Epidermal melanocyte (primary cell): Measurements from ENCODE around the gene GRXCR2.

Source experiments
- DNase-seq: peaks from one replicate; pipeline ENCODE4 v3.0.0; 2011; ENCODE audit warnings: low spot score; ENCODE audit not compliant: insufficient read length

Gene GRXCR2

GRCh38 chr5:145835848-145836239 lies 37.0 kb downstream of the GRXCR2 start:
- no peak for DNase-seq

- DNase-seq: peak; percentile 52
These were observed 37.6 kb downstream of the GRXCR2 start, which contains the start of gene PRELID2 for GRCh38 chr5:145834917-145835847. PRELID2 (minus strand) TSS chr5:145835342; CDS start chr5:145835251, 91 bp downstream.

GRCh38 chr5:145834554-145834916 lies 38.3 kb downstream of the GRXCR2 start:
- DNase-seq: no peak

- no peak for DNase-seq
These were observed 39.1 kb downstream of the GRXCR2 start for GRCh38 chr5:145833631-145834200.

- DNase-seq: no peak
These were observed 42.2 kb downstream of the GRXCR2 start for GRCh38 chr5:145830594-145830993.

- no peak for DNase-seq
These were observed 43.0 kb downstream of the GRXCR2 start for GRCh38 chr5:145829708-145830361.

GRCh38 chr5:145826895-145827674 lies 45.7 kb downstream of the GRXCR2 start:
- DNase-seq: no peak

GRCh38 chr5:145825751-145826180 lies 47.0 kb downstream of the GRXCR2 start:
- no peak for DNase-seq

- no peak for DNase-seq
These were observed 48.8 kb downstream of the GRXCR2 start for GRCh38 chr5:145824040-145824439.

GRCh38 chr5:145818604-145819003 lies 54.2 kb downstream of the GRXCR2 start:
- no peak for DNase-seq

GRCh38 chr5:145812877-145813276 lies 59.9 kb downstream of the GRXCR2 start:
- DNase-seq: no peak

- no peak for DNase-seq
These were observed 60.8 kb downstream of the GRXCR2 start for GRCh38 chr5:145811834-145812625.
